H1 (cell line): ENCODE measurements around the gene TMEM135. TPM values are rescaled to one million over a fixed set of nuclear protein-coding genes. Genes with fewer than 3 reads are reported as not detected.

Experiments used
- CTCF ChIA-PET: fragments of 300-600 bp; sonication (Branson Sonifier 250); formaldehyde crosslinking; loops from one replicate; lab custom pipeline; 2021; ENCODE audit not compliant: partially characterized antibody; lab: Charles Lee
- POLR2A ChIA-PET: fragments of 300-600 bp; sonication (Branson Sonifier 250); formaldehyde crosslinking; loops from one replicate; lab custom pipeline; 2021; ENCODE audit warnings: inconsistent platforms; ENCODE audit not compliant: partially characterized antibody; lab: Charles Lee
- DNase-seq, 2 experiments: peaks; one replicate each; pipeline versions ENCODE4 v3.0.0 to v3.0.0-alpha.2; 2010 to 2022; ENCODE audit warnings: low spot score in 2 of 2, low read depth in 1 of 2, mixed read lengths in 1 of 2
- FAIRE-seq: peaks from 2 replicates; lab custom pipeline; 2011; peaks lifted over from hg19 to GRCh38; lab: Jason Lieb, UNC
- H2AFZ ChIP-seq: 2 replicates; pipeline ENCODE4 v1.8.1; 2012; ENCODE audit warnings: low read length, inconsistent platforms
- H2AK5ac ChIP-seq: 2 replicates; pipeline ENCODE4 v1.6.1; 2013; ENCODE audit warnings: low read depth, low read length
- H2BK120ac ChIP-seq: replicated peaks from 2 replicates; pipeline ENCODE3; 2013; ENCODE audit warnings: low read depth, low read length, inconsistent platforms
- H2BK12ac ChIP-seq: 2 replicates; pipeline ENCODE4 v1.6.1; 2013; ENCODE audit warnings: low read depth, low read length
- H2BK15ac ChIP-seq: 2 replicates; pipeline ENCODE4 v1.6.1; 2013; ENCODE audit warnings: low read length
- H2BK20ac ChIP-seq: 2 replicates; pipeline ENCODE4 v1.6.1; 2013; ENCODE audit warnings: low read length
- H2BK5ac ChIP-seq: 2 replicates; pipeline ENCODE4 v1.6.1; 2013; ENCODE audit warnings: low read depth, low read length
- H3K14ac ChIP-seq: 2 replicates; pipeline ENCODE4 v1.6.1; 2013; ENCODE audit warnings: inconsistent platforms; ENCODE audit not compliant: insufficient read length
- H3K18ac ChIP-seq: 2 replicates; pipeline ENCODE4 v1.6.1; 2013; ENCODE audit warnings: low read length; ENCODE audit errors: extremely low read depth
- H3K23ac ChIP-seq: 2 replicates; pipeline ENCODE4 v1.6.1; 2013; ENCODE audit warnings: inconsistent platforms; ENCODE audit not compliant: insufficient read length
- H3K23me2 ChIP-seq: 2 replicates; pipeline ENCODE4 v1.6.1; 2013; ENCODE audit warnings: low read depth, low read length
- H3K27ac ChIP-seq: 2 replicates; pipeline ENCODE4 v1.6.1; 2011; ENCODE audit warnings: low read depth, low read length, inconsistent platforms
- H3K27me3 ChIP-seq, 4 experiments: replicated peaks in 1 of 4; 1 replicate in 1 of 4; 2 replicates in 3 of 4; pipeline versions ENCODE4 v1.6.1 to v1.8.1; 2011 to 2013; ENCODE audit warnings: low read length in 3 of 4, mild to moderate bottlenecking in 3 of 4, inconsistent platforms in 2 of 4, mixed read lengths in 2 of 4, moderate library complexity in 1 of 4; ENCODE audit not compliant: control insufficient read depth in 3 of 4, insufficient read depth in 3 of 4; ENCODE audit errors: extremely low read depth in 1 of 4
- H3K36me3 ChIP-seq, 4 experiments: 2 replicates each; pipeline versions ENCODE4 v1.6.1 to v1.8.1; 2011 to 2013; ENCODE audit warnings: mild to moderate bottlenecking in 4 of 4, low read length in 3 of 4, moderate library complexity in 2 of 4, control low read depth in 1 of 4, inconsistent platforms in 1 of 4; ENCODE audit not compliant: insufficient read depth in 4 of 4, control insufficient read depth in 2 of 4
- H3K4ac ChIP-seq: replicated peaks from 2 replicates; pipeline ENCODE3; 2013; ENCODE audit warnings: low read length, low read depth, mixed read lengths, inconsistent platforms; ENCODE audit not compliant: insufficient read length
- H3K4me1 ChIP-seq, 4 experiments: replicated peaks in 1 of 4; 1 replicate in 1 of 4; 2 replicates in 3 of 4; pipeline versions ENCODE4 v1.6.1 to v1.8.1; 2011 to 2013; ENCODE audit warnings: low read length in 3 of 4, inconsistent platforms in 2 of 4, mixed read lengths in 1 of 4; ENCODE audit not compliant: insufficient read depth in 4 of 4, control insufficient read depth in 3 of 4
- H3K4me2 ChIP-seq, 2 experiments: 2 replicates each; pipeline versions ENCODE4 v1.6.1 to v1.8.1; 2011 to 2013; ENCODE audit warnings: low read depth in 2 of 2, low read length in 2 of 2, control low read depth in 1 of 2, inconsistent platforms in 1 of 2, mild to moderate bottlenecking in 1 of 2; ENCODE audit not compliant: insufficient read depth in 1 of 2
- H3K4me3 ChIP-seq, 4 experiments: fragments of 200-600, 300-600 bp in 1 of 4; sonication (generic), shearing (Covaris generic), sonication (Bioruptor Twin) in 1 of 4; 2 replicates each; pipeline versions ENCODE4 v1.5.1 to v1.8.1; 2011 to 2016; ENCODE audit warnings: low read length in 4 of 4, low read depth in 3 of 4, control low read depth in 2 of 4, inconsistent platforms in 2 of 4, mild to moderate bottlenecking in 2 of 4, mixed read lengths in 1 of 4, moderate library complexity in 1 of 4; ENCODE audit not compliant: insufficient read depth in 2 of 4; ENCODE audit errors: extremely low read depth in 1 of 4
- H3K56ac ChIP-seq: replicated peaks from 2 replicates; pipeline ENCODE3; 2013; ENCODE audit warnings: low read depth, mild to moderate bottlenecking, mixed read lengths, low read length, inconsistent platforms; ENCODE audit not compliant: insufficient read length
- H3K79me1 ChIP-seq: 2 replicates; pipeline ENCODE4 v1.6.1; 2013; ENCODE audit warnings: low read depth, low read length, control low read depth
- H3K79me2 ChIP-seq, 2 experiments: 2 replicates each; pipeline versions ENCODE4 v1.6.1 to v1.8.1; 2012 to 2013; ENCODE audit warnings: low read length in 2 of 2, mild to moderate bottlenecking in 2 of 2, inconsistent platforms in 1 of 2; ENCODE audit not compliant: insufficient read depth in 2 of 2, control insufficient read depth in 1 of 2
- H3K9ac ChIP-seq, 4 experiments: replicated peaks in 1 of 4; 1 replicate in 1 of 4; 2 replicates in 3 of 4; pipeline versions ENCODE4 v1.6.1 to v1.8.1; 2011 to 2013; ENCODE audit warnings: low read depth in 3 of 4, low read length in 3 of 4, control low read depth in 2 of 4, mild to moderate bottlenecking in 2 of 4, moderate library complexity in 2 of 4, inconsistent platforms in 1 of 4; ENCODE audit errors: extremely low read depth in 1 of 4
- H3K9me3 ChIP-seq, 2 experiments: 2 replicates each; pipeline versions ENCODE4 v1.6.1 to v1.8.1; 2012 to 2013; ENCODE audit warnings: mild to moderate bottlenecking in 2 of 2, moderate library complexity in 2 of 2, control low read depth in 1 of 2, inconsistent platforms in 1 of 2, low read depth in 1 of 2, low read length in 1 of 2, mixed read lengths in 1 of 2; ENCODE audit not compliant: insufficient read depth in 2 of 2
- H4K20me1 ChIP-seq, 2 experiments: replicated peaks in 1 of 2; 2 replicates each; pipeline versions ENCODE3 to v1.8.1; 2011 to 2013; ENCODE audit warnings: inconsistent platforms in 2 of 2, low read length in 2 of 2, mild to moderate bottlenecking in 1 of 2; ENCODE audit not compliant: insufficient read depth in 2 of 2, control insufficient read depth in 1 of 2
- H4K5ac ChIP-seq: 2 replicates; pipeline ENCODE4 v1.6.1; 2013; ENCODE audit warnings: low read length, low read depth, mixed read lengths, inconsistent platforms; ENCODE audit not compliant: insufficient read length
- H4K8ac ChIP-seq: 2 replicates; pipeline ENCODE4 v1.8.0; 2013; ENCODE audit warnings: mild to moderate bottlenecking, moderate library complexity, low read length, inconsistent platforms; ENCODE audit not compliant: insufficient read depth; ENCODE audit errors: extremely low read depth
- H4K91ac ChIP-seq: replicated peaks from 2 replicates; pipeline ENCODE3; 2013; ENCODE audit warnings: low read length, mixed read lengths, inconsistent platforms; ENCODE audit not compliant: insufficient read length
- BACH1 ChIP-seq: IDR thresholded peaks from 2 replicates; pipeline ENCODE4 v1.6.1; 2012; ENCODE audit warnings: low read length, improper control_type of control experiment
- CHD2 ChIP-seq: IDR thresholded peaks from 2 replicates; pipeline ENCODE4 v1.6.1; 2012; ENCODE audit warnings: low read length, improper control_type of control experiment
- FOSL1 ChIP-seq: IDR thresholded peaks from 2 replicates; pipeline ENCODE4 v1.6.1; 2011; ENCODE audit warnings: mild to moderate bottlenecking, low read depth, low read length, moderate library complexity; ENCODE audit not compliant: insufficient read depth
- POLR2A ChIP-seq, 2 experiments: IDR thresholded peaks; 1 replicate in 1 of 2; 2 replicates in 1 of 2; pipeline ENCODE4 v1.6.1; 2011; ENCODE audit warnings: low read depth in 2 of 2, low read length in 2 of 2, mild to moderate bottlenecking in 2 of 2; ENCODE audit errors: control extremely low read depth in 1 of 2
- SP1 ChIP-seq: IDR thresholded peaks from 2 replicates; pipeline ENCODE4 v1.6.1; 2011; ENCODE audit warnings: low read depth, low read length
- WGBS, 2 experiments: shearing (Covaris generic) in 1 of 2; methylation state at CpG; one replicate each; pipeline versions ENCODE4 v1.1.6 to v1.1.7; 2013 to 2015; ENCODE audit warnings: low lambda C conversion rate in 2 of 2, mixed read lengths in 2 of 2, inconsistent platforms in 1 of 2, low coverage in 1 of 2, missing lambda C conversion rate in 1 of 2; ENCODE audit not compliant: insufficient replicate concordance in 2 of 2, insufficient coverage in 1 of 2, insufficient read length in 1 of 2; ENCODE audit errors: extremely low coverage in 1 of 2, missing lambda C conversion rate in 1 of 2; 5-methylcytosine and 5-hydroxymethylcytosine counted together
- polyA plus RNA-seq, 7 experiments: library from polyadenylated mRNA; depleted of rRNA in 3 of 7; stranded (reverse) in 5 of 7; unstranded in 2 of 7; fragments of >200 nt in 5 of 7; fragments of 200-250 nt in 2 of 7; gene quantifications; 1 replicate in 5 of 7; 2 replicates in 1 of 7; 4 replicates in 1 of 7; pipeline versions ENCODE4 v1.2.1 to v1.2.3, GENCODE V29; 2011 to 2013; ENCODE audit warnings: missing spikeins in 2 of 7, mixed read lengths in 2 of 7
- total RNA-seq: library from RNA; stranded (reverse); fragmentation: NEBNext Ultra II Directional; extraction: Animal tissue kit (Norgen Biotek cat#: 25700); gene quantifications from 2 replicates; pipeline ENCODE4 v1.2.1, GENCODE V29; 2021

Gene TMEM135
- total and polyA plus RNA-seq, 2 of the 8 experiments (the other 6 are each of a cell fraction or from before 2014, with no cell fraction given), result 9.3 to 31.3 TPM

GRCh38 chr11:87059596-87060390 is 22.1 kb downstream of the TMEM135 start:
- Histone ChIP-seq H3K18ac (no peak overlapping the region), H3K79me1 (no peaks in the 10 kb centered on the region), H2AK5ac (no peak overlapping the region), H2BK15ac (no peak overlapping the region), H3K9ac (no peak overlapping the region), H4K91ac (no peak overlapping the region), H3K4me3 (no peak overlapping the region), H2BK20ac (no peak overlapping the region), H2BK12ac (no peak overlapping the region), H3K27ac (no peak overlapping the region), H3K4me2 (no peak overlapping the region), H2BK120ac (no peak overlapping the region), H3K4me1 (peaks cover 0 to 3% (median 1%) of the 10 kb centered on the region in 4 experiments; a peak in 2 of 7 replicates), H3K23me2 (no peaks in the 10 kb centered on the region; the same call in 1 of the 2 replicates), H3K14ac (no peak overlapping the region), H4K8ac (no peak overlapping the region), H3K4ac (no peak overlapping the region), H3K27me3 (no peaks in the 10 kb centered on the region), H3K9me3 (no peaks in the 10 kb centered on the region), H4K20me1 (no peaks in the 10 kb centered on the region), H3K23ac (no peak overlapping the region), H3K79me2 (peaks cover 0 to 26% of the 10 kb centered on the region in 2 experiments; a peak in 2 of 4 replicates), H3K56ac (no peak overlapping the region), H4K5ac (no peak overlapping the region), H3K36me3 (no peaks in the 10 kb centered on the region), H2BK5ac (no peak overlapping the region), H2AFZ (no peak overlapping the region)
- 86% methylated on average over 10 of the region's 10 CpGs; no CpG with 5 or more reads in 1 of the 2 experiments for WGBS, 2 experiments
- POLR2A ChIA-PET, result no interaction called here
- DNase-seq (no peak), FAIRE-seq (no peak)
- CTCF ChIA-PET, result interaction anchor here (0.6 to 1.2 kb wide), 3 partner anchors 21 to 38 kb away, joined by 3 read pairs; no protein-coding TSS in a partner anchor
- no peak for TF ChIP-seq BACH1
- no peak for TF ChIP-seq POLR2A (IDR thresholded peaks at IDR 0.05; ENCODE audit: control extremely low read depth in 1 of 2, low read depth in 2 of 2, low read length in 2 of 2)
- TF ChIP-seq SP1, result no peak
- no peak for TF ChIP-seq CHD2
- TF ChIP-seq FOSL1, result no peak
